IPS DF 19.7 (cell line): Measurements from ENCODE around the gene UBA1.

Experiments used
- DNase-seq: peaks from one replicate; pipeline ENCODE4 v3.0.0-alpha.2; 2013; ENCODE audit warnings: low read depth, low spot score

Gene UBA1

GRCh38 chrX:47169726-47170515 lies 23.7 kb upstream of the UBA1 start:
- no peak for DNase-seq

GRCh38 chrX:47170861-47171692 lies 22.6 kb upstream of the UBA1 start:
- DNase-seq, result no peak

- no peak for DNase-seq
Measured at GRCh38 chrX:47171996-47172395, 21.6 kb upstream of the UBA1 start.

- no peak for DNase-seq
Measured at GRCh38 chrX:47172549-47172948, 21.1 kb upstream of the UBA1 start.

GRCh38 chrX:47172971-47173792 lies 20.4 kb upstream of the UBA1 start:
- DNase-seq, result no peak

GRCh38 chrX:47174376-47174775 lies 19.3 kb upstream of the UBA1 start:
- no peak for DNase-seq

- no peak for DNase-seq
Measured at GRCh38 chrX:47174846-47175587, 18.6 kb upstream of the UBA1 start.

GRCh38 chrX:47175588-47175980 lies 18.0 kb upstream of the UBA1 start:
- DNase-seq, result no peak

GRCh38 chrX:47176101-47176740 lies 17.4 kb upstream of the UBA1 start:
- no peak for DNase-seq

GRCh38 chrX:47177079-47177478 lies 16.6 kb upstream of the UBA1 start:
- DNase-seq, result no peak

GRCh38 chrX:47178337-47178736 lies 15.3 kb upstream of the UBA1 start:
- no peak for DNase-seq

GRCh38 chrX:47179221-47179927 lies 14.3 kb upstream of the UBA1 start:
- DNase-seq, result no peak

GRCh38 chrX:47179928-47180255 lies 13.7 kb upstream of the UBA1 start:
- no peak for DNase-seq

- no peak for DNase-seq
Measured at GRCh38 chrX:47180346-47180745, 13.3 kb upstream of the UBA1 start.

- DNase-seq, result no peak
Measured at GRCh38 chrX:47181301-47181700, 12.3 kb upstream of the UBA1 start.

GRCh38 chrX:47182106-47182700 lies 11.4 kb upstream of the UBA1 start:
- DNase-seq, result no peak

- no peak for DNase-seq
Measured at GRCh38 chrX:47184486-47184885, 9.1 kb upstream of the UBA1 start.

GRCh38 chrX:47185241-47185640 lies 8.4 kb upstream of the UBA1 start:
- DNase-seq, result no peak

GRCh38 chrX:47186096-47186740 lies 7.4 kb upstream of the UBA1 start:
- DNase-seq, result no peak
